ENCODE measurements around the gene PDIK1L. TPM values are rescaled to one million over a fixed set of nuclear protein-coding genes. Genes with fewer than 3 reads are reported as not detected.

The PDIK1L gene
- total and polyA plus RNA-seq, 4 experiments from 2014 or later: 5.5 to 25.0 (median 14.4) TPM

DNA sequence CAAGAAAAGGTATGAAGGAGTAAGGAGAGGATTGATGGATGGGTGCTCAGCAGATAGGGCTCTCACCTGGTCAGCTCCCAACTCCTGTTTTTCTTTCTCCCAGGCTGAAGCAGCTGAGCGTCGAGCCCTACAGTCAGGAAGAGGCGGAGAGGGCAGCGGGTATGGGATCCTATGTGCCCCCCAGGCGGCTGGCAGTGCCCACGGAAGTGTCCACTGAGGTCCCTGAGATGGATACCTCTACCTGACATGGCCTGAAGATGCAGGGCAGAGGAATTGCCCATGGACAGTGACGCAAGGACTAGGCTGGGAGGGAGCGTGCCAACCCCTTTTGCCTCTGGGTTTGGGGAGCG lies 58.8 kb downstream of the PDIK1L start:
- peak overlapping the region; percentile 71 to 94 (median 93) for H3K27ac Mint-ChIP-seq
- no peaks in the 10 kb centered on the region for H3K9me3 ChIP-seq (ENCODE audit: control insufficient read depth in 1 of 2, low read length in 2 of 2)
- H3K36me3 Mint-ChIP-seq: no peaks in the 10 kb centered on the region
- ChIA-PET POLR2A (ENCODE audit: partially characterized antibody) (interaction anchor here (0.9 to 4.2 kb wide), 7 partner anchors 32 to 247 kb away, joined by 3 to 40 read pairs (median 7); partner anchors contain the start of gene CEP85), CTCF (ENCODE audit: partially characterized antibody) (interaction anchor here (0.6 to 10.3 kb wide), 36 partner anchors 8 to 300 kb away, joined by 3 to 167 read pairs (median 4); partner anchors contain the start of genes CEP85 and DHDDS)
- H3K4me3 ChIP-seq (ENCODE audit: low read length in 2 of 2): peak overlapping the region; percentile 52 to 90
- H3K9me3 Mint-ChIP-seq: no peaks in the 10 kb centered on the region
- H3K27me3 Mint-ChIP-seq: no peaks in the 10 kb centered on the region
- H3K4me3 Mint-ChIP-seq: peak overlapping the region; percentile 83 to 91 (median 88)
- peaks cover 4 to 25% (median 16%) of the 10 kb centered on the region in 4 donors for H3K4me1 Mint-ChIP-seq
- peaks cover 20% of the 10 kb centered on the region for H3K4me1 ChIP-seq (ENCODE audit: insufficient read depth, low read length)
- no peak for DNase-seq
- intact Hi-C loops (cut with micrococcal nuclease): no loop called here
- no peaks in the 10 kb centered on the region for H3K27me3 ChIP-seq (ENCODE audit: insufficient read depth, low read length)
- H3K27ac ChIP-seq (ENCODE audit: low read depth, low read length): peak overlapping the region; percentile 85
- H3K36me3 ChIP-seq (ENCODE audit: insufficient read depth, low read length): no peaks in the 10 kb centered on the region

DNA sequence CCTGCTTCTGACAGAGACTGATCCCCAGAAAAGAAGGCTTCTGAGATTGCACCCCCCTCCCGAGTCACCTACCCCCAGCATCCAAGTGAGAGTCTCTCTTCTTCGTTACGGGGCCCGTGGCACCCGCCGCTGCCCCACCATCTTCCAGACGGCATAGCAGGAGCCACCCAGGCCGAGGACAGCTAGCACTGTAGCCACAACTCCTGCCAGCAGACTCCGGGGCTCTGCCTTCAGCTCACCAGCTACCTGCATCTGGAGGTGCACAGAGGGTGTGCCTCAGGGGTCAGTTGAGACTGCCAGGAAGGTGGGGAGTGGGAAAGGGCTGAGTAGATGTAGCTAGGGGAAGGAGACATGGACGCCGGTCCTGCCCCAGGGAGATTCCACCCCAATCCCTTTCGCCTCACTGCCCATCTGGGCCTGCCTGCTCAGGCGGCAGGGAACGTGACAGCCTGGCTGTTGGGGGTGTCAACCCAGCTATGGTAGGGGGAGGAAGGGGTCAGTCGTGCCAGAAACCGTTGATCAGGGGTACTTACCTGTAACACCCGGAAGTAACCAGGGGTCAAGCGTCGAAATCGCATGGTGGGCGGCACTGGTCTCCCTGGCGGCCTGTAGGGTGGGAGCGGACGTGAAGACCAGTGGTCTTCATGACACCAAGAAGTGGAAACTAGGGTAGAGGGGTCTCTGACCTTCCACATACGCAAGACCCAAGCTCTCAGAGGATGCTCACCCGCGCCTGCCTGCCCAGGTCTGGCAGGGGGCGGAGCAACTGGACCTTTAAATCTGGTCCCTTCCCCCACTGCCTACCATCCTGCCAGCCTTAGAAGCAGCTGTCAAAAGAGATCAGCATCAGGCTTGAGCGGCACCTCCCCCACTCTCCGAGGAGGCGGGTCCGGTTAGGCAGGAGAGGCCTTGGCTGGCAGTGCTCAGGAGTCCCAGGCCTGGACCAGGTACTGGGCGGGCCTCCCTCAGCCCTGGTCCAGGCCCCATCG lies 59.8 kb downstream of the PDIK1L start, which contains the start of gene ZNF593OS:
Gene ZNF593OS (minus strand): TSS at position 749 of the 989 bp plus-strand sequence. CDS start 171 bp downstream, at position 578.
- Histone ChIP-seq H3K27me3 (ENCODE audit: insufficient read depth, low read length) (no peaks in the 10 kb centered on the region), H3K4me3 (ENCODE audit: low read length in 2 of 2) (peak within 1 kb of the TSS in 1 of 2 donors; percentile 90), H3K9me3 (ENCODE audit: control insufficient read depth in 1 of 2, low read length in 2 of 2) (no peaks in the 10 kb centered on the region), H3K4me1 (ENCODE audit: insufficient read depth, low read length) (peaks cover 20% of the 10 kb centered on the region), H3K36me3 (ENCODE audit: insufficient read depth, low read length) (no peaks in the 10 kb centered on the region), H3K27ac (ENCODE audit: low read depth, low read length) (peak within 1 kb of the TSS; percentile 85)
- Mint-ChIP-seq H3K4me3 (peak within 1 kb of the TSS; percentile 83 to 91 (median 88)), H3K36me3 (no peaks in the 10 kb centered on the region), H3K27ac (peak within 1 kb of the TSS in 6 of 7 donors; percentile 47 to 94 (median 93)), H3K9me3 (no peaks in the 10 kb centered on the region), H3K27me3 (no peaks in the 10 kb centered on the region), H3K4me1 (peaks cover 4 to 25% (median 16%) of the 10 kb centered on the region in 4 donors)
- intact Hi-C loops (cut with micrococcal nuclease): no loop called here
- DNase-seq: no peak
- ChIA-PET CTCF (ENCODE audit: partially characterized antibody) (interaction anchor here (0.8 to 10.3 kb wide), 10 partner anchors 8 to 246 kb away, joined by 3 to 167 read pairs (median 4); partner anchors contain the start of genes CEP85 and FAM110D), POLR2A (ENCODE audit: partially characterized antibody) (interaction anchor here (1.3 to 4.2 kb wide), 2 partner anchors 48 to 63 kb away, joined by 3 to 40 read pairs; partner anchors contain the start of gene CEP85)

Other genes starting within 250 kb of the PDIK1L start
- 1 to 10 TPM; 2.1 to 2.6 TPM for gene PAQR7, start 236.1 kb upstream of the PDIK1L start, total RNA-seq
- gene PAQR7, start 236.1 kb upstream of the PDIK1L start, polyA plus RNA-seq: under 1 TPM in 1 of 2 donors, not detected in 1; 0.29 TPM
- gene STMN1, start 205.4 kb upstream of the PDIK1L start, total RNA-seq: 10 to 100 TPM; 34.5 to 37.1 TPM
- 10 to 100 TPM; 53.7 to 85.2 TPM for gene STMN1, start 205.4 kb upstream of the PDIK1L start, polyA plus RNA-seq
- gene PAFAH2, start 113.8 kb upstream of the PDIK1L start, total RNA-seq: 10 to 100 TPM; 18.3 to 20.0 TPM
- gene PAFAH2, start 113.8 kb upstream of the PDIK1L start, polyA plus RNA-seq: 10 to 100 TPM; 10.1 to 12.3 TPM
- under 1 TPM; 0.12 to 0.19 TPM for gene EXTL1, start 90.0 kb upstream of the PDIK1L start, total RNA-seq
- not detected for gene EXTL1, start 90.0 kb upstream of the PDIK1L start, polyA plus RNA-seq
- not detected for gene SLC30A2, start 65.7 kb upstream of the PDIK1L start, total RNA-seq
- gene SLC30A2, start 65.7 kb upstream of the PDIK1L start, polyA plus RNA-seq: not detected
- not detected for gene TRIM63, start 44.2 kb upstream of the PDIK1L start, total RNA-seq
- not detected for gene TRIM63, start 44.2 kb upstream of the PDIK1L start, polyA plus RNA-seq
- not detected for gene FAM110D, start 47.3 kb downstream of the PDIK1L start, total RNA-seq
- not detected for gene FAM110D, start 47.3 kb downstream of the PDIK1L start, polyA plus RNA-seq
- gene C1orf232, start 57.1 kb downstream of the PDIK1L start, total RNA-seq: not detected
- gene C1orf232, start 57.1 kb downstream of the PDIK1L start, polyA plus RNA-seq: not detected
- gene ZNF593, start 58.1 kb downstream of the PDIK1L start, total RNA-seq: 10 to 100 TPM; 10.7 to 12.4 TPM
- gene ZNF593, start 58.1 kb downstream of the PDIK1L start, polyA plus RNA-seq: 10 to 100 TPM; 21.6 to 32.9 TPM
- not detected for gene ZNF593OS, start 60.0 kb downstream of the PDIK1L start, total RNA-seq
- gene ZNF593OS, start 60.0 kb downstream of the PDIK1L start, polyA plus RNA-seq: under 1 TPM; 0.53 to 0.78 TPM
- 1 to 10 TPM; 3.4 to 4.5 TPM for gene CNKSR1, start 65.7 kb downstream of the PDIK1L start, total RNA-seq
- gene CNKSR1, start 65.7 kb downstream of the PDIK1L start, polyA plus RNA-seq: 1 to 10 TPM in 1 of 2 donors, under 1 TPM in 1; 0.28 to 1.1 TPM
- gene CATSPER4, start 78.8 kb downstream of the PDIK1L start, total RNA-seq: not detected
- gene CATSPER4, start 78.8 kb downstream of the PDIK1L start, polyA plus RNA-seq: not detected
- gene CEP85, start 122.4 kb downstream of the PDIK1L start, total RNA-seq: 10 to 100 TPM; 20.4 to 21.9 TPM
- gene CEP85, start 122.4 kb downstream of the PDIK1L start, polyA plus RNA-seq: 1 to 10 TPM; 6.7 to 9.4 TPM
- 100 to 1,000 TPM; 293 to 305 TPM for gene SH3BGRL3, start 168.3 kb downstream of the PDIK1L start, total RNA-seq
- 1,000 to 10,000 TPM in 1 of 2 donors, 100 to 1,000 TPM in 1; 979 to 1,531 TPM for gene SH3BGRL3, start 168.3 kb downstream of the PDIK1L start, polyA plus RNA-seq
- 100 to 1,000 TPM; 115 to 117 TPM for gene UBXN11, start 194.8 kb downstream of the PDIK1L start, total RNA-seq
- 10 to 100 TPM; 13.3 to 17.4 TPM for gene UBXN11, start 194.8 kb downstream of the PDIK1L start, polyA plus RNA-seq
- gene CD52, start 206.1 kb downstream of the PDIK1L start, total RNA-seq: 1,000 to 10,000 TPM; 1,302 to 1,324 TPM
- over 10,000 TPM in 1 of 2 donors, 1,000 to 10,000 TPM in 1; 8,660 to 12,303 TPM for gene CD52, start 206.1 kb downstream of the PDIK1L start, polyA plus RNA-seq
- gene CRYBG2, start 242.3 kb downstream of the PDIK1L start, total RNA-seq: 1 to 10 TPM; 5.7 to 6.7 TPM
- 1 to 10 TPM in 1 of 2 donors, under 1 TPM in 1; 0.27 to 3.8 TPM for gene CRYBG2, start 242.3 kb downstream of the PDIK1L start, polyA plus RNA-seq